Limb (tissue), 2 donors: Measurements from ENCODE around the gene HBS1L.

Experiments used
- DNase-seq, 2 donors: peaks; one replicate each; pipeline ENCODE4 v3.0.0-alpha.2; 2016; ENCODE audit errors: extremely low spot score in 2 of 2

The HBS1L gene

GRCh38 chr6:135037541-135037940 is 17.1 kb downstream of the HBS1L start:
- DNase-seq = no peak

GRCh38 chr6:135036731-135037420 is 17.7 kb downstream of the HBS1L start:
- no peak for DNase-seq

- no peak for DNase-seq
Measured at GRCh38 chr6:135033238-135033637, 21.4 kb downstream of the HBS1L start.

- no peak for DNase-seq
Measured at GRCh38 chr6:135030532-135031178, 24.0 kb downstream of the HBS1L start.

GRCh38 chr6:135030056-135030473 is 24.6 kb downstream of the HBS1L start:
- no peak for DNase-seq

- no peak for DNase-seq
Measured at GRCh38 chr6:135025775-135026174, 28.8 kb downstream of the HBS1L start.

- no peak for DNase-seq
Measured at GRCh38 chr6:135025175-135025574, 29.4 kb downstream of the HBS1L start.

GRCh38 chr6:135022050-135022697 is 32.4 kb downstream of the HBS1L start:
- DNase-seq = no peak

- DNase-seq = no peak
Measured at GRCh38 chr6:135021310-135022049, 33.1 kb downstream of the HBS1L start.

- DNase-seq = no peak
Measured at GRCh38 chr6:135018941-135019340, 35.7 kb downstream of the HBS1L start.

- no peak for DNase-seq
Measured at GRCh38 chr6:135018052-135018451, 36.6 kb downstream of the HBS1L start.

GRCh38 chr6:135014353-135014832 is 40.2 kb downstream of the HBS1L start:
- DNase-seq = no peak

GRCh38 chr6:135013211-135013610 is 41.4 kb downstream of the HBS1L start:
- no peak for DNase-seq

- DNase-seq = no peak
Measured at GRCh38 chr6:135012764-135013163, 41.9 kb downstream of the HBS1L start.

- DNase-seq = no peak
Measured at GRCh38 chr6:135012349-135012748, 42.3 kb downstream of the HBS1L start.

GRCh38 chr6:135008941-135009290 is 45.7 kb downstream of the HBS1L start:
- no peak for DNase-seq

GRCh38 chr6:135008072-135008940 is 46.3 kb downstream of the HBS1L start:
- no peak for DNase-seq

GRCh38 chr6:135006386-135006914 is 48.2 kb downstream of the HBS1L start:
- no peak for DNase-seq

- no peak for DNase-seq
Measured at GRCh38 chr6:135004399-135004798, 50.2 kb downstream of the HBS1L start.

- no peak for DNase-seq
Measured at GRCh38 chr6:135002974-135003703, 51.5 kb downstream of the HBS1L start.
